GM18861 (cell line): ENCODE measurements around the gene RNF220.

Experiments used
- ATAC-seq: cut with Tn5 transposase; IDR thresholded peaks from one replicate; pipeline ENCODE4 v1.9.1; 2021; ENCODE audit not compliant: unreplicated experiment

Gene RNF220

DNA sequence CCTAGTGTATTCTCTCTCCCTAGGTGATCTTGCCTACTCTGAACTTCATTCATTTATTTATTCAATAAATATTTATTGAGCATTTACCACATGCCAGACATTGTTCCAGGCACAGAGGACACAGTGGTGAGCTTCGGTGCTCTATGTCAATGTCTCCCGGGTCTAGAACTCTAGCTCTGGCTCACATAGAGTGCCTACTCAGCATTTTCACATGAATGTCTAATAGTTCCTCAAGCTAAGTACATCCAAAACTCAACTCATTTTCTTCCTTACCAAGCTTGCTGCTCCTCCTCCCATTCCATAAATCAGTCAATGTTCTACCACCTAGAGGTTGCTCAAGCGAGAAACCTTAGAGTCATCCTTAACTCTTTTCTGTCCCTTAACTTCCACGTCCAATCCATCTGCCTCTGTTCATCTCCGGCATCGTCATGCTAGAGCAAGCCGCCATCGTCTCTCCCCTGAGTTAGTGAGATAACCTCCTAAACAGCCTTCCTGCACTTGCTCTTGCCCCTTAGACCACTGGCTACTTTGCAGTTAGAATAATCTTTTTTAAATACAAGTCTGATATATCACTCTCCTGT, 201.7 kb downstream of the RNF220 start:
- ATAC-seq = no peak

- ATAC-seq = no peak
Measured at GRCh38 chr1:44608141-44608540, 203.1 kb downstream of the RNF220 start.

DNA sequence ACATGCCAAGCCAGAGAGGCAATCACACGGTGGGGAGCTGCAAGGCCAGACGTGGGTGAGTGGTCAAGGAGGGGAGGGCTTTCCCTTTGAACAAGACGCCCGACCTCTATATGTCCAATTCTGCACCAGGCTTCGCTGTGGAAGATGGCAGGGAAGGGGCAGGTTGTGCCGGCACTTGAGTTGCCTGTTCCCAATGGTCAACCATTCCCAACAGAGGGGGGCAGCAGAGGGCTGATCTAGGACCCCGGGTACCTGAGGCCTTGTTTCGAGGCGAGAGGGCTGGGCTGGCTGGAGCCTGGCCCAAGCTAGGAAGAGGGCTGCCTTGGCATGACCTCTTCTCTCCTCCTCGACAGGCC, 204.3 kb downstream of the RNF220 start:
- no peak for ATAC-seq

DNA sequence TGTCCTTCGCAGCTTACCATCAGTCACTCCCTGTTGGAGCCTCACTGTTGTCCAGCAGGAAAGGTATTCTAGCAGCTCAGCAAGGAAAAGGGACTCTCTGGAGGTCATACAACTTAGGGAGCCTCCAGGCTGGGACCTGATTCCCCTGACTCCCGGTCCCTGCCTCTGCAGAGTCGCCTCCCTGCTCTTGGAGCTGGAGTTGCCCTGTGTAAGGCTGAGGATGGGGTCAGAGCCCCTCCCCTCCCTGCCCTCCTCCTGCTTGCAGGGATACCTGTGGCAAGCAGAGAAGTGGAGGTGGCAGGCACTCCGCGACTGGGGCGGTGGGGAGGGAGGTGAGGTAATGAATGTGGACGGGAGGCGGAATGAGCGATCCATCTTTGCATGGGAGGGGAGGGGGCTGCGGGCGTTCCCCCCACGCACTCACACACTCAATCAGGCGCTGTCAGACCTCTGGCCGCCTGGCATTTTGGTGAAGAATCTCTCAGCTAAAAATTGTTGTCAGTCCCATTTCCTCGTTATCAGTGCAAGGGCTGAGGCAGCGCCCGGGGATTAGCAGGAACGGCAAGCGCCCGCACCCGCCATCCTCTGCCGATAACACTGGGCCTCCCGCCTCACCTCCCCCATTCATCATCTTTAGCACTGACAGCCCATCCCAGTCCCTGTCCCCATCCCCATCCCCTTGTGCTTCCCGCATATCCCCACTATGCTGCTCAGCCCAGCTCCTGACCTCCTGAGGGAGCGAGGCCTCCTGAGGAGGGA, 204.9 kb downstream of the RNF220 start:
- no peak for ATAC-seq

DNA sequence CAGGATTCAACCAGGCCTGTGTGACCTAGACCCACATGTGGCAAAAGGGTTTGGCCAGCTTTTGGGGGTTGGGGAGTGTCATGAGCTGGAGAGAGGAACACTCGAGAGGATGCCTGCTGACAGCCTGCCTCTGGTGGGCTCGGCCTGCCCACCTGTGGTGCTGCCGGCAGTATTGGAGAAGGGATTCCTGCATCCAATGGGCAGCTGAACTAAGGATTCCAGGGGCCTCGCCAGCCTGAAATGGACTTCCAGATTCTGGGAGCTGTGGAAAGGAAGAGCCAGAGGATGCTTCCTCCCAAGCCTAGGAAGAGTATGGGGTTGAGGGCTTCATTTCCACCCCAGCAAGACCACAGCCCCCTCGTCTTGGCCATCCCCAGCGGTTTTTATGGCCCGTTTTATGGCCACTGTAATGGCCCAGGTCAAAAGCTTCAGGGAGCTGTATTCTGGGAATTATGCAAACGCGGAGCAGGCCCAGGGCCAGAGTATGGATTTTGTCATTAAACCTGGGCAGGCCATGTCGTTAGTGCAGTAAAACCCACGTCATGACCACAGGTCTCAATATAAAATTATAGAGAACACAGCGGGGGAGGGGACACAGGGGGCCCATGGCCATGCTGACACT, 205.6 kb downstream of the RNF220 start:
- ATAC-seq = no peak

DNA sequence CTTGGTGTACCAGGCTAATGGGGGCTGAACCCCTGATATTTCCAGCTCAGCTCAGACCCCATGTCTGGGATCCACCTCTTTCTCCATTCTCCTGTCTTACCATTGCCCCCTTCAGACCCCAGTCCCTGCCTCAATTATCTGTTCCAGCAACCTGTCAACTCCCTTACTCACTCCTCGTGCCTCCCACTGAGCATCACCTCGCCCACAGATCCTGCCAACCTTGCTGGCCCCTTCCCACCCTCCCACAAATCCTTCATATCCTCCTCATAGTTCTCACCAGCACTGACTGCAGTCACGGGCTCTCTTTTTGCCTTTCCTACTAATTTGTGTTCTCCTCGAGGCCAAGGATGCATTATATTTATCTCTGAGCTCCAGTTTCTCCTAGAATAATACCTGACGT, 206.4 kb downstream of the RNF220 start:
- ATAC-seq = no peak

DNA sequence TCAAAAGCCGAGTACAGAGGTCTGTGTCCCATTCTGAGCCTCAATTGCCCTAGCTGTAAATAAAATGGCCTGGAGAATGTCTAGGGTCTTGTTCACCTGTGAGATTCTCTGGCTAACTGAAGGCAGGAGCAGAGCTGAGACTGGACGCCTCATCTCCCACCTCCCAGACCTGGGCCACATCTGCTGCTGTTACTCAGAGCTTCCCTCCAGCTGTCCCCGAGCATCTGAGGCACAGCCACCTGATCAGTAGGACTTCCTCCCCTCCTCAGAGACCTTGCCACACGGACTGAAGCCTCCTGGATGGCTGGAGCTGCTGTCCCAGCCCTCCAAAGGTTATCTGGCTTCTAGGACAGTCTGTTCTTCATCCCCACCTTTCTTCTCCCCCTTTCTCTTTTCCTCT, 206.8 kb downstream of the RNF220 start:
- no peak for ATAC-seq

- ATAC-seq = no peak
Measured at GRCh38 chr1:44613941-44614340, 208.9 kb downstream of the RNF220 start.

- ATAC-seq = no peak
Measured at GRCh38 chr1:44616284-44616990, 211.4 kb downstream of the RNF220 start.

DNA sequence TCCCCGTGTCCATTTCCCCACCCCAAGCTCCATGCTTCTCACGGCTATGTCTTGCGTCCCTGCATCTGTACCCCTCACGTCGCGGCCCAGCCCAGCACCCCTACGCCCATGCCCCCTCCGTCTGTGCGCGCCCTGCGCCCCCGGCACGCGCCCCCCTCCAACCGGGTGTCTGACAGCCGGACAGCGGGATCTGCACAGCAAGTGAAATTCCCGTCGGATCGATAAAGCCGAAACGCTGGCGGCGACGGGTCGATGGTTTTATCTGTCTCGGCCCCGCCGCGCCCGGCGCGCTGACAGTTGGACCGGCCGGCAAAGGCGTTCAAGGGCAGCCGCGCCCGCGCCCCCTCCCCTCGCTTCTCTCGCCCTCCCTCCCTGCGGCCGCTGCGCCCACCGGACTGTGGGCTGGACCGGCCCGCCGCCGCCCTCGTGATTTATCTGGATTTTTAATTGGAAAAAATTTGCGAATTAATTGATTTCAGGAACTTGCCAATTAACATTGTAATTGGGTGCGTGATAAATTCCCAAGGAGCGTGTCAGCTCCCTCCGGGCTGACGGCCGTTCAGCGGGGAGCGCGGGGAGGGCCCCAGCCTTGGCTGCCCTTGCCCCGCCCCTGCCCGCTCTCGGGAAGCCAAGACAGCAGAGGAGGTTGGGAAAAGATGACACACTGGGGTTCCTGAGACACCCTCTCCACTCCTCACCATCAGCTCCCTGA, 212.1 kb downstream of the RNF220 start:
- ATAC-seq = no peak

- ATAC-seq = no peak
Measured at GRCh38 chr1:44617703-44618029, 212.6 kb downstream of the RNF220 start.

DNA sequence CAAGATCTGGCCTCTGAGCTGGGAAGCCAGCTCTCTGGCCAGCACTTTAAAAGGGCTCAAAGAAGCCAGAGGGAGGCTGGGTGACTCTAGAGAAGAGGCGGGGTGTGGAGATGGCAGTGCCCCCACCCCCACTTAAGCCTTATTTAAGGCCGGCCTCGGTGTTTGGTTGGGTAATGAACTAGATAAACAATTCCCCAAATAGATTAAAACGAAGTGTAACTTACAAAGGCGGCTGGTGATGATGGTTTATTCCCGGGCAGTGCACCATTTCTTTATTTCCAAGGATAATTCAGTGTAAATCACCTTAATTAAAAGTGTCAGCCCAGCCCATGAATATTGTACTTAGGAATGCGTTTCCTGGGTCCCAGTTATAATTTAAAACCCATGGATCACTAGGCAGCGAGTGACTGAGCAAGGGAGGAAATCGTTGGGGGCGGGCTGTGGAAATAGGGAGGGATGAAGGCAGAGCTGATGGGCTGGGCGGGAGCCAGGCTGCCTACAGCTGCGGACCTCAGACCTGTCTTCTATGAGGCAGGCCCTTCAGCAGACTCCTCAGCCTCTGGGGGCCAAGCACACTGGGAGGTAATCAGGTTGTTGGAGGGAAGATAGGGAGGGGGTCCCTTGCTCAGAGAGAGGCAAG, 214.3 kb downstream of the RNF220 start:
- ATAC-seq = no peak

GRCh38 chr1:44620072-44620471, 215.0 kb downstream of the RNF220 start:
- no peak for ATAC-seq

DNA sequence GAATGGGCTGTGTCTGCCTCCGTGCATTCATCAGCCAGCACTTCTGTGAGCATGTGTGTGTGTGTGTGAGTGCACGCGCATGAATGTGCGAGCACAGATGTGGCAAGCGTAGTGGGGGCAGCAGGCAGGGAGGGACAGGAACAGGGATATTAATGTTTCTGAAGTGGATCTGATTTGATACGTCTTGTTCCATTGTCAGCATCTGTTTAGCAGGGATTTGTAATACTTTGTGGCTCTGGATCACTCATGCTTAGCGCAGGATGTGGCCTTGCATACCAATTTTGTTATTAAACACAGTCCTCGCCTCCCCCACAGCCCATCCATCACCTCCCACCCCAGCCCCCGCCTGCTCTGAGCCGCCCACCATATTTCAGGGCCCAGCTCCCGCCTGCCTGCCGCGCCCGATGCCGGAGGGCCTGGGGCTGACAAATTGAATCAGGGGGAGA, 216.8 kb downstream of the RNF220 start:
- ATAC-seq = no peak

DNA sequence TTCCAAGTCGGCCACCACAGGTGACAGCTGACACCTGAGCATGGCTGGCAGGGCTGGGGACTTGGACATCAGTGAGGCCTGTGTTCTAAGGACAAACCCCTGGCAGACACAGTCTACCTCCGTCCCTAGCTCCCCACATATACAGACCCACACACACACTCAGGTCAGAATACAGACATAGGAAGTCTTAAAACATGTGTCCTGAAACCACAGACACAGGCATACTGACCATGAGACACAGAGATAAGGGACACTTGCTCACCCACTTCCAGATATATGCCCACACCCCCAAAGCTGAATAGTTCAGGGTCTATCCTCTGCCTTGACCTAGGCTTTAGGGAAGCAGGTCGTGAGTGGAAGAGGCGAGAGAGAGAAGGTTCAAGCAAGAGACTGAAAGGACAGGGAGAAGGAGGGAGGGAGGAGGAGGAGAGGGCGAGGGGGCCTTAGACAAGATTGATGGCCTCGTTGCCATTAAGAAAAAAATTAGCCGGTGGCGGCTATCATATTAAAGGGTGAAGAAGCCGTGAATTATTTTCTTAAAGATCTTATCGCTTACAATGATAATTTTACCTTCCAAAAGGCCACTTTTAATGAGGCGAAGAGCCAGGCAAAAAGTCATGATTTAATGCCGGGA, 219.3 kb downstream of the RNF220 start:
- no peak for ATAC-seq

- no peak for ATAC-seq
Measured at GRCh38 chr1:44625348-44625747, 220.3 kb downstream of the RNF220 start.

DNA sequence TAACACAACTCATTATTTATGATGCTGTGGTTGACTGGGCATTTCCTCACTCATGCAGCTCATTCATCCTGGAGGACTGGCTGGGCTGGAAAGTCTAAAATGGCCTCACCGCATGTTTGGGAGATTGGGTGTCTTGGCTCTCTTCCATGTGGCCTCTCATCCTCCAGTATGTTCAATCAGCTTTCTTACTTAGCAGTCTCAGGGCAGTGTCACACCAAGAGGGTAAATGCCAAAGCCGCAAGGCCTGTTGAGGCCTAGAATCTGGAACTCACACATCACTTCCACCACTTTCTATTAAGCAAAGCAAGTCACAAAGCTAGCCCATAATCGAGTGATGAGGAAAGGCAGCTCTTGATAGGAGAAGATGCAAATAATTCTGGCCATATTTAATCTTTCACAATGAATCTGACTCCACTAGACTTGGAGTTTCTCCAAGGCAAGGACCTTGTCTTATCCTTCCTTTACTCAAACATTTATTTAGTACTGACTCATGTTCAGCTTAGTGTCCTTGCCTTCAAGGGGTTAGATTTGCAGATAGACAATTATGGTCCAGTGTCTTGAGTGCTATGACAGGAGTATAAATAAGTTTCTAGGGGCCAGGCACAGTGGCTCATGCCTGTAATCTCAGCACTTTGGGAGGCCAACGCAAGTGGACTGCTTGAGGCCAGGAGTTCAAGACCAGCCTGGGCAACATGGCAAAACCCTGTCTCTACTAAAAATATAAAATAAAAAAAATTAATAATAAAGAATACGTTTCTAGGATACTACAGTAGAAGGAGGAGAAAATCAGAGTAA, 224.1 kb downstream of the RNF220 start:
- ATAC-seq = no peak

DNA sequence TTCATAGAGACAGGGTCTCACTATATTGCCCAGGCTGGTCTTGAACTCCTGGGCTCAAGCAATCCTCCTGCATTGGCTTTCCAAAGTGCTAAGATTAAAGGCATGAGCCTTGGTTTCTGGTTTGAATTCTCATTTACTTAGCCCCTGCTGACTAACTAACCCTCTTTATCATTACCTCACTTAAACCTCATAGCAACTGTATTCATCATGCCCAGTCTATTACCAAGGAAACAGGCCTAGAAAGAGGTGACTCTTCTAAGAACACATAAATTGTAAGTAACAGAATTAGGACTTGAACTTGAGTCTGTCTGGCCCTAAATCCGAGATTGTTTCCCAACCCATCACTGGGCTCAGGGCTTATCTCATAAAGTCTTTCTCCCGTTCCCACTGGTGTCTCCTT, 225.1 kb downstream of the RNF220 start:
- ATAC-seq = no peak

DNA sequence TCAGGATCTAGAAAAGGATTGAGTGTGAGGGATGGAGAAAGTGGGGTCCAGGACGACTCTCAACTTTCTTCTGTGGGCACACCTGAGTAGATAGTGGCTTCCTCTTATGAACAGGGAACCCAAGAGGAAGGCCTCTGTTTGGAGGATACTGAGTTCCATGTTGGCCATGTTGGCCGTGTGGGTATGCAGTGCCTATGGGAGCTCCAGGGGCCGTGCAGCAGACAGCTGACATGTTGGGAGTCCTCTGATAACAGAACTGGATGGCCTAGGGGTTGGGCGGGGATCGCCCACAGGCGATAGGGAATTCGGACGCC, 226.2 kb downstream of the RNF220 start:
- ATAC-seq = peak; percentile 20
